IPS-NIHi7 (cell line): ENCODE measurements around the gene DHTKD1.

Source experiments
- DNase-seq: peaks from one replicate; pipeline ENCODE4 v3.0.0; 2012; ENCODE audit warnings: mixed read lengths; ENCODE audit errors: extremely low spot score

DHTKD1 gene

GRCh38 chr10:12068449-12069269, at the start of gene DHTKD1:
Gene DHTKD1 (plus strand): TSS chr10:12068954. CDS start chr10:12069034, 80 bp downstream.
- DNase-seq: peak; percentile 100

GRCh38 chr10:12019283-12019971, 49.3 kb upstream of the DHTKD1 start:
- no peak for DNase-seq

- DNase-seq: no peak
These were observed 48.2 kb upstream of the DHTKD1 start for GRCh38 chr10:12020574-12020973.

GRCh38 chr10:12022580-12023257, 46.0 kb upstream of the DHTKD1 start:
- DNase-seq: no peak

GRCh38 chr10:12025591-12025990, 43.2 kb upstream of the DHTKD1 start:
- no peak for DNase-seq

GRCh38 chr10:12027539-12027938, 41.2 kb upstream of the DHTKD1 start:
- DNase-seq: no peak

GRCh38 chr10:12031404-12031803, 37.4 kb upstream of the DHTKD1 start:
- DNase-seq: no peak

- no peak for DNase-seq
These were observed 32.6 kb upstream of the DHTKD1 start for GRCh38 chr10:12036073-12036655.

- peak; percentile 13 for DNase-seq
These were observed 26.9 kb upstream of the DHTKD1 start for GRCh38 chr10:12041766-12042408.

- no peak for DNase-seq
These were observed 26.4 kb upstream of the DHTKD1 start for GRCh38 chr10:12042409-12042796.

GRCh38 chr10:12042797-12043651, 25.7 kb upstream of the DHTKD1 start, which contains the start of gene UPF2:
Gene UPF2 (minus strand): TSS chr10:12042809. CDS start chr10:12035423, 7,386 bp downstream.
- peak; percentile 99 for DNase-seq

- no peak for DNase-seq
These were observed 23.2 kb upstream of the DHTKD1 start for GRCh38 chr10:12045596-12045995.

- DNase-seq: no peak
These were observed 20.2 kb upstream of the DHTKD1 start for GRCh38 chr10:12048547-12048946.

- DNase-seq: no peak
These were observed 18.2 kb upstream of the DHTKD1 start for GRCh38 chr10:12050528-12050927.

GRCh38 chr10:12051241-12051640, 17.5 kb upstream of the DHTKD1 start:
- no peak for DNase-seq

GRCh38 chr10:12055732-12056131, 13.0 kb upstream of the DHTKD1 start:
- DNase-seq: no peak

- no peak for DNase-seq
These were observed 12.0 kb upstream of the DHTKD1 start for GRCh38 chr10:12056748-12057147.

GRCh38 chr10:12061124-12061523, 7.6 kb upstream of the DHTKD1 start:
- DNase-seq: no peak

- DNase-seq: no peak
These were observed 5.8 kb upstream of the DHTKD1 start for GRCh38 chr10:12062754-12063482.

- DNase-seq: no peak
These were observed 5.3 kb upstream of the DHTKD1 start for GRCh38 chr10:12063483-12063818.
